Measurements from ENCODE around the gene SH3RF3.

DNA sequence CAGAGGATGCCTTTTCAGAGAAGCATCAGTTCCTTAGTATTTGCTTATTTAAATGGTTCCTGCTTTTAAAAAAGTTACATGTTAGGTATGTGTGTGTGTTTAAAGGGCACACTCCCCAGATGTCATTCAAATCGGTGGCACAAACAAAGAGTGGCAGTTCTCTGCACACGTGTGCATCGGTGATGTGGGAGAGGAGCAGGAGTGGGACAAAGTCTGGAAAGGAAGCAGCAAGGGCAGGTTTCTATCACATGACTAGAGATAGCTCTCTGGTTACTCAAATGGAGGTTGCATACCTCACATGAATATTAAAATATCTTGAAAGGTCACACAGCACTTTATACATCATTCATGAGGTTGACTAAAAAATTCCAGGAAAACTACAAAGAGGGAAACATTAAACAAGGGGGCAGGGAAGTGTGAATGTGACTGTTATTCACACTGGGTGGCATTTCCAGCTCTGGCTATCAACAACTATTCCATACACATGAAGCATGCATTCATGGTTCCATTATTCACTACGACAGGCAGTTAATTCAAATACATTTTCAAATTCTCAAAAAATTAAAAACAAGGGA is 420.1 kb downstream of the SH3RF3 start:
- TF ChIP-seq, protein P1, sequence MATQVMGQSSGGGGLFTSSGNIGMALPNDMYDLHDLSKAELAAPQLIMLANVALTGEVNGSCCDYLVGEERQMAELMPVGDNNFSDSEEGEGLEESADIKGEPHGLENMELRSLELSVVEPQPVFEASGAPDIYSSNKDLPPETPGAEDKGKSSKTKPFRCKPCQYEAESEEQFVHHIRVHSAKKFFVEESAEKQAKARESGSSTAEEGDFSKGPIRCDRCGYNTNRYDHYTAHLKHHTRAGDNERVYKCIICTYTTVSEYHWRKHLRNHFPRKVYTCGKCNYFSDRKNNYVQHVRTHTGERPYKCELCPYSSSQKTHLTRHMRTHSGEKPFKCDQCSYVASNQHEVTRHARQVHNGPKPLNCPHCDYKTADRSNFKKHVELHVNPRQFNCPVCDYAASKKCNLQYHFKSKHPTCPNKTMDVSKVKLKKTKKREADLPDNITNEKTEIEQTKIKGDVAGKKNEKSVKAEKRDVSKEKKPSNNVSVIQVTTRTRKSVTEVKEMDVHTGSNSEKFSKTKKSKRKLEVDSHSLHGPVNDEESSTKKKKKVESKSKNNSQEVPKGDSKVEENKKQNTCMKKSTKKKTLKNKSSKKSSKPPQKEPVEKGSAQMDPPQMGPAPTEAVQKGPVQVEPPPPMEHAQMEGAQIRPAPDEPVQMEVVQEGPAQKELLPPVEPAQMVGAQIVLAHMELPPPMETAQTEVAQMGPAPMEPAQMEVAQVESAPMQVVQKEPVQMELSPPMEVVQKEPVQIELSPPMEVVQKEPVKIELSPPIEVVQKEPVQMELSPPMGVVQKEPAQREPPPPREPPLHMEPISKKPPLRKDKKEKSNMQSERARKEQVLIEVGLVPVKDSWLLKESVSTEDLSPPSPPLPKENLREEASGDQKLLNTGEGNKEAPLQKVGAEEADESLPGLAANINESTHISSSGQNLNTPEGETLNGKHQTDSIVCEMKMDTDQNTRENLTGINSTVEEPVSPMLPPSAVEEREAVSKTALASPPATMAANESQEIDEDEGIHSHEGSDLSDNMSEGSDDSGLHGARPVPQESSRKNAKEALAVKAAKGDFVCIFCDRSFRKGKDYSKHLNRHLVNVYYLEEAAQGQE (IDR thresholded peaks at IDR 0.05; ENCODE audit: insufficient read depth in 1 of 2, low read depth in 2 of 2, low read length in 2 of 2): no peak
- TF ChIP-seq POLR2AphosphoS5 (IDR thresholded peaks at IDR 0.05; ENCODE audit: low read depth, low read length) (no peak), TAF1 (IDR thresholded peaks at IDR 0.05; ENCODE audit: borderline replicate concordance, insufficient read depth, low read length) (no peak)
